HepG2 (cell line): ENCODE data around the gene XPNPEP3. TPM values are rescaled to one million over a fixed set of nuclear protein-coding genes. Genes with fewer than 3 reads are reported as not detected.
"Not testable (repeated sequence)": the region's sequence is repeated elsewhere in the genome, so short reads cannot be mapped to it uniquely, and the experiment has no call there.

Experiments
- NR2F6 ChIP-seq, 2 experiments: IDR thresholded peaks; 2 replicates each; pipeline ENCODE4 v1.6.1; 2016; ENCODE audit warnings: antibody characterized with exemption in 1 of 2, mild to moderate bottlenecking in 1 of 2
- PHF21A ChIP-seq: sonication (generic); formaldehyde crosslinking; IDR thresholded peaks from 2 replicates; pipeline ENCODE4 v1.5.0; 2020; ENCODE audit warnings: mild to moderate bottlenecking, missing genetic modification reagents
- POGZ ChIP-seq: sonication (generic); formaldehyde crosslinking; IDR thresholded peaks from 2 replicates; pipeline ENCODE4 v1.4.0; 2020; ENCODE audit warnings: mild to moderate bottlenecking, missing genetic modification reagents
- ZMYM2 ChIP-seq: sonication (generic); formaldehyde crosslinking; IDR thresholded peaks from 2 replicates; pipeline ENCODE4 v1.8.0; 2022; ENCODE audit warnings: mild to moderate bottlenecking, missing genetic modification reagents
- ZMYM3 ChIP-seq: sonication (generic); formaldehyde crosslinking; IDR thresholded peaks from 2 replicates; pipeline ENCODE4 v1.5.1; 2020; ENCODE audit warnings: mild to moderate bottlenecking, missing genetic modification reagents
- ZMYM4 ChIP-seq: sonication (generic); formaldehyde crosslinking; IDR thresholded peaks from 2 replicates; pipeline ENCODE4 v1.8.1; 2023; ENCODE audit warnings: mild to moderate bottlenecking, missing genetic modification reagents
- polyA plus RNA-seq, 8 experiments: library from polyadenylated mRNA; depleted of rRNA in 3 of 8; stranded (reverse) in 7 of 8; unstranded in 1 of 8; fragments of >200 nt; fragmentation: Illumina TruSeq in 4 of 8; extraction: Trizol in 4 of 8; gene quantifications; 2 replicates each; pipeline versions ENCODE4 v1.2.1 to v1.2.3, GENCODE V29; 2011 to 2016; ENCODE audit warnings: low read depth in 4 of 8, missing spikeins in 1 of 8, mixed read lengths in 1 of 8; ENCODE audit not compliant: insufficient read depth in 1 of 8
- total RNA-seq, 5 experiments: library from RNA; depleted of rRNA; stranded (reverse); fragments of >200 nt; fragmentation: Illumina TruSeq; extraction: Trizol; gene quantifications; 2 replicates each; pipeline ENCODE4 v1.2.3, GENCODE V29; 2016; ENCODE audit warnings: low read depth in 1 of 5
- TF ChIP-seq, protein P1 (sequence below): IDR thresholded peaks from 2 replicates; pipeline ENCODE4 v1.4.0; 2020; ENCODE audit warnings: mild to moderate bottlenecking, missing genetic modification reagents
- TF ChIP-seq, protein P2 (sequence below): IDR thresholded peaks from 2 replicates; pipeline ENCODE4 v1.6.1; 2012; ENCODE audit warnings: low read depth, low read length, improper control_type of control experiment

The XPNPEP3 gene
- total and polyA plus RNA-seq, 2 of the 13 experiments (the other 11 are each of a cell fraction or from before 2014, with no cell fraction given): 10.3 to 14.0 TPM

DNA sequence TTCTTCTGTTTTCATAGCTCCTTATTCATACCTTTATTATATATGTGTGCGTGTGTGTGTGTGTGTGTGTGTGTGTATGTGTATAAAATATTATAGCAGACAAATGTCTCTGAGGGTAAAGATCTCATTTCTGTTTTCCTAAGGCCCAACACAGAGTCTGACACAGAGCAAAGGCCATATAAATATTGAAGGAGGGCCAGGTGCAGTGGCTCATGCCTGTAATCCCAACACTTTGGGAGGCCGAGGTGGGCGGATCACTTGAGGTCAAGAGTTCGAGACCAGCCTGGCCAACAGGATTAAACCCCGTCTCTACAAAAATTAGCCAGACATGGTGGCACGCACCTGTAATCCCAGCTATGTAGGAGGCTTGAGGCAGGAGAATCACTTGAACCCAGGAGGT is 11.4 kb downstream of the XPNPEP3 start (continued):
- TF ChIP-seq, protein P1, sequence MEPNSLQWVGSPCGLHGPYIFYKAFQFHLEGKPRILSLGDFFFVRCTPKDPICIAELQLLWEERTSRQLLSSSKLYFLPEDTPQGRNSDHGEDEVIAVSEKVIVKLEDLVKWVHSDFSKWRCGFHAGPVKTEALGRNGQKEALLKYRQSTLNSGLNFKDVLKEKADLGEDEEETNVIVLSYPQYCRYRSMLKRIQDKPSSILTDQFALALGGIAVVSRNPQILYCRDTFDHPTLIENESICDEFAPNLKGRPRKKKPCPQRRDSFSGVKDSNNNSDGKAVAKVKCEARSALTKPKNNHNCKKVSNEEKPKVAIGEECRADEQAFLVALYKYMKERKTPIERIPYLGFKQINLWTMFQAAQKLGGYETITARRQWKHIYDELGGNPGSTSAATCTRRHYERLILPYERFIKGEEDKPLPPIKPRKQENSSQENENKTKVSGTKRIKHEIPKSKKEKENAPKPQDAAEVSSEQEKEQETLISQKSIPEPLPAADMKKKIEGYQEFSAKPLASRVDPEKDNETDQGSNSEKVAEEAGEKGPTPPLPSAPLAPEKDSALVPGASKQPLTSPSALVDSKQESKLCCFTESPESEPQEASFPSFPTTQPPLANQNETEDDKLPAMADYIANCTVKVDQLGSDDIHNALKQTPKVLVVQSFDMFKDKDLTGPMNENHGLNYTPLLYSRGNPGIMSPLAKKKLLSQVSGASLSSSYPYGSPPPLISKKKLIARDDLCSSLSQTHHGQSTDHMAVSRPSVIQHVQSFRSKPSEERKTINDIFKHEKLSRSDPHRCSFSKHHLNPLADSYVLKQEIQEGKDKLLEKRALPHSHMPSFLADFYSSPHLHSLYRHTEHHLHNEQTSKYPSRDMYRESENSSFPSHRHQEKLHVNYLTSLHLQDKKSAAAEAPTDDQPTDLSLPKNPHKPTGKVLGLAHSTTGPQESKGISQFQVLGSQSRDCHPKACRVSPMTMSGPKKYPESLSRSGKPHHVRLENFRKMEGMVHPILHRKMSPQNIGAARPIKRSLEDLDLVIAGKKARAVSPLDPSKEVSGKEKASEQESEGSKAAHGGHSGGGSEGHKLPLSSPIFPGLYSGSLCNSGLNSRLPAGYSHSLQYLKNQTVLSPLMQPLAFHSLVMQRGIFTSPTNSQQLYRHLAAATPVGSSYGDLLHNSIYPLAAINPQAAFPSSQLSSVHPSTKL (CRISPR knock-in tag): 0 out of 2 replicates have a peak, but pooled peaks have one; percentile 23
- peak; percentile 72 for TF ChIP-seq ZMYM3 (CRISPR knock-in tag)
- 0 out of 2 replicates have a peak, but pooled peaks have one; percentile 16 for TF ChIP-seq POGZ (CRISPR knock-in tag)
- TF ChIP-seq ZMYM2 (CRISPR knock-in tag): peak; percentile 78
- TF ChIP-seq NR2F6 (IDR thresholded peaks at IDR 0.05): 0 out of 2 replicates have a peak, but pooled peaks have one; percentile 39
- TF ChIP-seq NR2F6 (CRISPR knock-in tag; IDR thresholded peaks at IDR 0.05): not testable (repeated sequence)
- 0 out of 2 replicates have a peak, but pooled peaks have one; percentile 25 for TF ChIP-seq PHF21A (CRISPR knock-in tag)
- TF ChIP-seq ZMYM4 (CRISPR knock-in tag): peak; percentile 31; the same call in 1 of the 2 replicates
- TF ChIP-seq, protein P2, sequence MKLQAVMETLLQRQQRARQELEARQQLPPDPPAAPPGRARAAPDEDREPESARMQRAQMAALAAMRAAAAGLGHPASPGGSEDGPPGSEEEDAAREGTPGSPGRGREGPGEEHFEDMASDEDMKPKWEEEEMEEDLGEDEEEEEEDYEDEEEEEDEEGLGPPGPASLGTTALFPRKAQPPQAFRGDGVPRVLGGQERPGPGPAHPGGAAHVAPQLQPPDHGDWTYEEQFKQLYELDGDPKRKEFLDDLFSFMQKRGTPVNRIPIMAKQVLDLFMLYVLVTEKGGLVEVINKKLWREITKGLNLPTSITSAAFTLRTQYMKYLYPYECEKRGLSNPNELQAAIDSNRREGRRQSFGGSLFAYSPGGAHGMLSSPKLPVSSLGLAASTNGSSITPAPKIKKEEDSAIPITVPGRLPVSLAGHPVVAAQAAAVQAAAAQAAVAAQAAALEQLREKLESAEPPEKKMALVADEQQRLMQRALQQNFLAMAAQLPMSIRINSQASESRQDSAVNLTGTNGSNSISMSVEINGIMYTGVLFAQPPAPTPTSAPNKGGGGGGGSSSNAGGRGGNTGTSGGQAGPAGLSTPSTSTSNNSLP: 0 out of 2 replicates have a peak, but pooled peaks have one; percentile 36
